Brain microvascular endothelial cell (primary cell): ENCODE measurements around the gene ZNF841.
"Not testable (repeated sequence)": the region's sequence is repeated elsewhere in the genome, so short reads cannot be mapped to it uniquely, and the experiment has no call there.

Source experiments
- DNase-seq: peaks from one replicate; pipeline ENCODE4 v3.0.0-alpha.2; 2020
- H3K27ac ChIP-seq: fragments of 250-450 bp; sonication (Bioruptor Pico); 2 replicates; pipeline ENCODE4 v1.5.1; 2020; ENCODE audit warnings: mild to moderate bottlenecking, moderate library complexity
- H3K27me3 ChIP-seq: fragments of 250-450 bp; sonication (Bioruptor Pico); replicated peaks from 2 replicates; pipeline ENCODE4 v1.5.1; 2020; ENCODE audit warnings: mild to moderate bottlenecking
- H3K36me3 ChIP-seq: fragments of 250-450 bp; sonication (Bioruptor Pico); replicated peaks from 2 replicates; pipeline ENCODE4 v1.5.1; 2020; ENCODE audit warnings: mild to moderate bottlenecking
- H3K4me3 ChIP-seq: 2 replicates; pipeline ENCODE4 v1.5.1; 2011; ENCODE audit warnings: low read depth, mild to moderate bottlenecking, control low read depth, low read length, moderate library complexity
- in situ Hi-C: cut with HindIII; loops from 2 replicates; pipeline ENCODE4 v1.10.0; 2017; ENCODE audit warnings: low sequenced_read_pairs, low pct_ligation_motif_present
- TF ChIP-seq, protein P1 (sequence below): IDR thresholded peaks from 2 replicates; pipeline ENCODE4 v1.5.1; 2011; ENCODE audit warnings: low read depth, mild to moderate bottlenecking, moderate library complexity, low read length, control low read depth, inconsistent platforms; ENCODE audit errors: missing control alignments

Gene ZNF841

DNA sequence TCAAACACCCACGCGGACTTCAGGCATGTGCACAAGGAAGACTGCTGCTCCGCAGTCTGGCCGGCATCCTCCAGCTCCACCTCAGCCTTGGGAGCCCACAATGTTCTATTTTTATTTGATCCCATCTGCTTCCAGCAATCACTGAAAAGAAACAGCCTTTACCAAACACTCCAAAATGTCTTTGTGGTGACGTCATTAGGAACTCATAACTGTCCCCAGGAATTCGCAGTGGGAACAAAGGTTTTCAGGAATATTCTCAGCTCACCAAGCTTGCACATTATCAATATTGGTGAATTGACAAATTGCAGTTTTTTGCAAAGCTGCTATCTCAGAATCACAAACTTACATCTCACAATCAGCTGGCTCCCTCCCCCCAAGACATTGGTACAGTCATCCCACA, 15.2 kb upstream of the ZNF841 start:
- in situ Hi-C loops = no loop called here
- no peak for DNase-seq
- Histone ChIP-seq H3K36me3 (peaks cover 14% of the 10 kb centered on the region), H3K27me3 (no peaks in the 10 kb centered on the region), H3K27ac (no peak overlapping the region), H3K4me3 (no peak overlapping the region)
- TF ChIP-seq, protein P1, sequence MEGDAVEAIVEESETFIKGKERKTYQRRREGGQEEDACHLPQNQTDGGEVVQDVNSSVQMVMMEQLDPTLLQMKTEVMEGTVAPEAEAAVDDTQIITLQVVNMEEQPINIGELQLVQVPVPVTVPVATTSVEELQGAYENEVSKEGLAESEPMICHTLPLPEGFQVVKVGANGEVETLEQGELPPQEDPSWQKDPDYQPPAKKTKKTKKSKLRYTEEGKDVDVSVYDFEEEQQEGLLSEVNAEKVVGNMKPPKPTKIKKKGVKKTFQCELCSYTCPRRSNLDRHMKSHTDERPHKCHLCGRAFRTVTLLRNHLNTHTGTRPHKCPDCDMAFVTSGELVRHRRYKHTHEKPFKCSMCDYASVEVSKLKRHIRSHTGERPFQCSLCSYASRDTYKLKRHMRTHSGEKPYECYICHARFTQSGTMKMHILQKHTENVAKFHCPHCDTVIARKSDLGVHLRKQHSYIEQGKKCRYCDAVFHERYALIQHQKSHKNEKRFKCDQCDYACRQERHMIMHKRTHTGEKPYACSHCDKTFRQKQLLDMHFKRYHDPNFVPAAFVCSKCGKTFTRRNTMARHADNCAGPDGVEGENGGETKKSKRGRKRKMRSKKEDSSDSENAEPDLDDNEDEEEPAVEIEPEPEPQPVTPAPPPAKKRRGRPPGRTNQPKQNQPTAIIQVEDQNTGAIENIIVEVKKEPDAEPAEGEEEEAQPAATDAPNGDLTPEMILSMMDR = no peak

DNA sequence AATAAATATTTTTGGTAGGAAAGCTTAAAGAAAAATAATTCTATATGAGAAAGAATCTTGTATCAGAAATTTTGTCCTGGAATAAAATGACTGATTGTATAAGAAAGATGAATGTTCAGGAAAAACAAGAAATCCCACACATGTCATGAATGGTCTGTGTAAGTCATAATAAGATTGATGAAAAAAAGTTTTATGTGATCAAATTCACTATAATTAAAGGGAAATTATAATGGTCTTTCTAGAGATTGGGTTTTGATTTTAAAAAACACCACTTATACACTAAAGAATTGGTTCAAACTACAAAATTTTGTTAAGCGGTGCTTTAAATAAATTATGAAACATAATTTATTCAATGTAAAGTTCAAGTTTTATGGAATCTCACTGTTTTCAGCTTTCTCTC, 7.2 kb upstream of the ZNF841 start:
- H3K4me3 ChIP-seq = no peak overlapping the region
- H3K27ac ChIP-seq = no peak overlapping the region
- no peaks in the 10 kb centered on the region for H3K27me3 ChIP-seq
- in situ Hi-C loops = no loop called here
- TF ChIP-seq, protein P1 = no peak
- no peaks in the 10 kb centered on the region for H3K36me3 ChIP-seq
- no peak for DNase-seq

DNA sequence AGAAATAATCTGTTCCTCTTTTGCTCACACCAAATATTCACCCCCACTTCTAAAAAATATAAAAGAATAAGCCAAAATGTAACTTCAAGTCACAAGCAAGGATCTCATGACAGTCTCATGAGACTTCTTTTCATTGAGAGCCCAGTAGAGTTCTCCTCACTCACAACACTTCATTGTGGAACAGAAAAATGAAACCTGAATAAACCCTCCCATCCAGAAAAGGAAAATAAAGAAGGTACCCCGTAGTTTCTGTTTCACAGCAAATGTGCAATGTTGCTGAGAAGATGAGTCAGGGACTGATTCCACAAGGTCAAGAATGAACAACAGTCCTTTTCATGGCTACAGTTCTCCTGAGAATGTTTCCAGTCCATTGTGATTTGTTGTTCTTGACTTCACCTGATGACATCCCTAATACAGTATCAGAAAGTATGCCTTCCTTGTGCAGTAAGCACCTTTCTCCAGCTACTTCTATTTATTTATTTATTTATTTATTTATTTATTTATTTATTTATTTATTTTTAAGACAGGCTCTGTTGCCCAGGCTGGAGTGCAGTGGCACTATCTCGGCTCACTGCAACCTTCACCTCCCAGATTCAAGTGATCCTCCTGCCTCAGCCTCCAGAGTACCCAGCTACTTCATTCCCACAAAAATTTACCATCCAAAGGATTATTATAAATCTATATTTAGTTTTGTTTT, 6.4 kb upstream of the ZNF841 start:
- Histone ChIP-seq H3K36me3 (no peaks in the 10 kb centered on the region), H3K4me3 (no peak overlapping the region), H3K27ac (no peak overlapping the region), H3K27me3 (no peaks in the 10 kb centered on the region)
- no peak for DNase-seq
- in situ Hi-C loops = no loop called here
- TF ChIP-seq, protein P1 = no peak

DNA sequence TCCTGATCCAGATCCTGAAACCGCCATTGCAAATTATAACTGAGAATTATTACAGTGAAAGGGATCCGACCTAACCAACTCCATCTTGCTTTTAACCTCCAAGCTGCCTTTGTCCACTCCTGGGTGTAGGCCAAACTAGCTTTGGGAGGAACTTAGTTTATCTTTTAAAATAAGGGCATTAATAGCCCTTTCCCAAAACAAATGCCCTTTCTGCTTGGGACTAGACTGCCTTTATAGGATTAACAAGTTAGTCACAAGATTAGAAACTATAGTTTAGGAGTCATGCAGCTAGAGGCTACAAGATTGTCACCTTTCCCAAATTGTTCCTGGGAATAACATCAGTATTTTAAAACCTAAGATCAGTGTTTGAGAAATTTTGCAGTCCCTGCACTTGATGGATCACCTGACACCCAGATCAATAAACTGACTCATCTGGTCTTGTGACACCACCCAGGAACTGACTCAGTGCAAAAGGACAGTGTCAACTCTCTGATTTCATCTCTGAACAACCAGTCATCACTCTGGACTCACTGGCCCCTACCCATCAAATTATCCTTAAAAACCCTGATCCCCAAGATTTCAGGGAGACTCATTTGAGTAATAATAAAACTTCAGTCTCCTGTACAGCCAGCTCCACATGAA, 4.1 kb upstream of the ZNF841 start:
- TF ChIP-seq, protein P1 = no peak
- Histone ChIP-seq H3K27me3 (no peaks in the 10 kb centered on the region), H3K4me3 (no peak overlapping the region), H3K36me3 (no peaks in the 10 kb centered on the region), H3K27ac (no peak overlapping the region)
- in situ Hi-C loops = no loop called here
- peak; percentile 14 for DNase-seq

DNA sequence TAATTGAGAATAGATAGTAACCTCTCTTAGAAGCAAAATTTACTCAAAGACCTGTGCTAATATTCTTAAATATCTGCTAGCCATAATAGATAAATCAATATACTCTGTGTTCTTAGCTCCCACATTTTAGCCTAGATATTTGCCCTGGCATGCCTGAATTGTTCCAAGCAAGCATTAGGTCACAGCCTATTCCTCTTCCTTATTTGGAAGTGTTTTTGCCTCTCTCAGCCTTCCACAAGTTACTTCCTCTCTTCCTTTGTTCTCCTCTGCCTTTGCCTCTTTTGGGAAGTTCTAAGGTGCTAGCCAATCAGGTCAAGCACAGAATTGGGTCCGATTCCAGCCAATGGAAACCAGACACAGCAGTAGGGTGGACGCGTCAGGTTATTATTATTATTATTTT, 851 bp upstream of the ZNF841 start:
- H3K27me3 ChIP-seq, H3K36me3 ChIP-seq, H3K27ac ChIP-seq, DNase-seq, H3K4me3 ChIP-seq, in situ Hi-C loops: not testable (repeated sequence)

DNA sequence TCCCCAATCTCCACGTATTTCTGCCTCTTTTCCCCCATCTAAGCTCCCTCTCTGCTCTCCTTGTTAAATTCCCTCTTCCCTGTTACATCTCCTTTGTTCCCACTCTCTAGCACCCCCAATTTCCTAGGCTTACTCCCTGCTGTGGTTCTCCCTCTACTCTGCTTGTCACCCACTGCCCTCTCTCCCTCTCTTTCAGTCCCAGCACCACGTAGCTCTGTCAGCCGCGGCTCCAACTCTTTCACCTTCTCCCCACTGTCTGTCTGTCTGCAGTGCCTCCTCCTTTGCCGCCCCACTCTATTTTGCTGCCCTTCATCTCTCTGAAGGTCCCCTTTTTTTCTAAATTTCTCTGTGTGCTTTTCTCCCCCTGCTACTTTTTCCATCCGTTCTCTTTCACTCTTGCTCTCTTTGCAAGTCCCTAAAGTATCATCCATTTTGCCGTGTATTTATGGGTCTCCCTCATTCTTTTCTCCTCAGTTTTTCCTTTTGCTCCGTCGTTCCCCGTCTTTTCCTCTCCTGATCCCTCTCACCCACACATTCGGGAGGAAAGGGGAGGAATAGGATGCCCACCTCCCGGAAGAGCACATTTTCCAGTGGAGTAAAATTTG, 937 bp downstream of the ZNF841 start:
- Histone ChIP-seq H3K27ac (peak overlapping the region; percentile 70), H3K4me3 (peak overlapping the region; percentile 96), H3K27me3 (no peaks in the 10 kb centered on the region), H3K36me3 (peaks cover 9% of the 10 kb centered on the region)
- TF ChIP-seq, protein P1 = no peak
- no peak for DNase-seq
- in situ Hi-C loops = no loop called here
